HG02763 (cell line): ENCODE measurements around the gene GPLD1.
"Not testable (repeated sequence)": the region's sequence is repeated elsewhere in the genome, so short reads cannot be mapped to it uniquely, and the experiment has no call there.

Experiments used
- ATAC-seq: cut with Tn5 transposase; IDR thresholded peaks from one replicate; pipeline ENCODE4 v1.9.1; 2021; ENCODE audit warnings: mild to moderate bottlenecking, moderate library complexity; ENCODE audit not compliant: unreplicated experiment

Gene GPLD1

DNA sequence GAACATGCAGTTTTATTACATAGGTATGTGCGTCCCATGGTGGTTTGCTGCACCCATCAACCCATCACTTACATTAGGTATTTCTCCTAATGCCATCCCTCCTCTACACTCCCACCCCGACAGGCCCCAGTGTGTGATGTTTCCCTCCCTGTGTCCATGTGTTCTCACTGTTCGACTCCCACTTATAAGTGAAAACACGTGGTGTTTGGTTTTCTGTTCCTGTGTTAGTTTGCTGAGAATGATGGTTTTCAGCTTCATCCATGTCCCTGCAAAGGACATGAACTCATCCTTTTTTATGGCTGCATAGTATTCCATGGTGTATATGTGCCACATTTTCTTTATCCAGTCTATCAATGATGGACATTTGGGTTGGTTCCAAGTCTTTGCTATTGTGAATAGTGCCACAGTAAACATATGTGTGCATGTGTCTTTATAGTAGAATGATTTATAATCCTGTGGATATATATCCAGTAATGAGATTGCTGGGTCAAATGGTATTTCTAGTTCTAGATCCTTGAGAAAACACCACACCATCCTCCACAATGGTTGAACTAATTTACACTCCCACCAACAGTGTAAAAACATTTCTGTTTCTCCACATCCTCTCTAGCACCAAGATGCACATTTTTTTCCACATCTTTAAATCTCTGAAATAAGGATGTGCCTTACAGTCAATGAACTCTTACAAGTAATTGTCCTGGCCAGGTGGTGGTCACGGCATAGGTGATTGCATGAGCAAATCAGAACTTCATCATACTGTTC, 104.8 kb downstream of the GPLD1 start:
- not testable (repeated sequence) for ATAC-seq

DNA sequence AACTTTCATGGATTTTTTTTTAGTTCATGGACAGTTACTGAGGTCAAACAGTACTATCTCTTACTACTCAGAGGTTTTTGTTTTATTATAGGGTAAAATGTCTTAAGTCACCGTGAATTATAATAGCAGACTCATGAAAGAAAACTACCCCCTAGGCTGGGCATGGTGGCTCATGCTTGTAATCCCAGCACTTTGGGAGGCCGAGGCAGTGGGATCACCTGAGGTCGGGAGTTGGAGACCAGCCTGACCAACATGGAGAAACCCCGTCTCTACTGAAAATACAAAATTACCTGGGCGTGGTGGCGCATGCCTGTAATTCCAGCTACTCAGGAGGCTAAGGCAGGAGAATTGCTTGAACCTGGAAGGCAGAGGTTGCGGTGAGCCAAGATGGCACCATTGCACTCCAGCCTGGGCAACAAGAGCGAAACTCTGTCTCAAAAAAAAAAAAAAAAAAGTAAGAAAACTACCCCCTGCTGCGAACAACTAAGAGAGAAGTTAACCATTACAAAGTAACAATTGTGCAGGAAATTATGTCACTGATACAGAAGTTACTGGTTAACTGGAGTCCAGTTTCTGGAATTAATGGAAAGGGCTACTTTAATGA, 106.4 kb downstream of the GPLD1 start:
- ATAC-seq, result not testable (repeated sequence)

DNA sequence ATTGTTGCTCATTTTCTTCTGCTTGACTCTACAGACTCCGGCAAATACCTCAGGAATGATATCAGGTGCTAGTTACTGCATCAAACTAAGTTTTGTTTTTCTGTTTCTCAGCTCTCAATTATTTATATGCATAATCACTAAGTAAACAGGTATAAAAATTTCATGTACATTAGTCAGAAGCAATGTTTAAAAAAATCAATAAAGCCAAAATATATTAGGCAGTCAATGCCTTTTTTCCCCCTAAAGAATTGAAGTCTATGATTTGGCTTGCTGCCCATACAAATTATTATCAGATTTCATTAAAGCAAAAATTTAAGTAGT, 107.2 kb downstream of the GPLD1 start:
- no peak for ATAC-seq

DNA sequence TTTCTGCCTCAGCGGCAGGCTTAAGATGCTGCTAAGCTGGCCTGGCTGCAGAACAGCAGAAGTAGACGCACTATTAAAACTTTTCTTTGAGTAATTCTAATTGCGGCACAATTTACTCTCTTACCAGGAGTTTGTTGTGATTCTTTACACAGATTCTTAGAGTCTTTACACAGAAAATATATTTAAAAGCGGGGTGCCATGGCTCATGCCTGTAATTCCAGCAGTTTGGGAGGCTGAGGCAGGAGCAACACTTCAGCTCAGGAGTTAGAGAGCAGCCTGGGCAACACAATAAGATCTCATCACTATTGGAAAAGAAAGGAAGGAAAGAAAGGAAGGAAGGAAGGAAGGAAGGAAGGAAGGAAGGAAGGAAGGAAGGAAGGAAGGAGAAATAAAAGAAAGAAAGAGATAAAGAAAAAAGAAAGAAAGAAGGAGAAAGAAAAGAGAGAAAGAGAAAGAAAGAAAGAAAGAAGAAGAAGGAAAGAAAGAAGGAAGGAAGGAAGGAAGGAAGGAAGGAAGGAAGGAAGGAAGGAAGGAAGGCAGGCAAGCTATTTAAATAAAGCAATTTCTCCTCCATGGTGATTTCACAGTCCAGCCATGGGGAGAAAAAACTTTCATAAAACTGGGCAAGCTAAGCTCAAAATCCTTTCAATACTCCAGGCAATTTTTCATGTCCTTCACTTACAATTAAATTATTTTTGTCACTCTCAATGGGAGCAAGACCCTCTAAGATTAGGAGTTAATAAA, 107.7 kb downstream of the GPLD1 start:
- no peak for ATAC-seq

DNA sequence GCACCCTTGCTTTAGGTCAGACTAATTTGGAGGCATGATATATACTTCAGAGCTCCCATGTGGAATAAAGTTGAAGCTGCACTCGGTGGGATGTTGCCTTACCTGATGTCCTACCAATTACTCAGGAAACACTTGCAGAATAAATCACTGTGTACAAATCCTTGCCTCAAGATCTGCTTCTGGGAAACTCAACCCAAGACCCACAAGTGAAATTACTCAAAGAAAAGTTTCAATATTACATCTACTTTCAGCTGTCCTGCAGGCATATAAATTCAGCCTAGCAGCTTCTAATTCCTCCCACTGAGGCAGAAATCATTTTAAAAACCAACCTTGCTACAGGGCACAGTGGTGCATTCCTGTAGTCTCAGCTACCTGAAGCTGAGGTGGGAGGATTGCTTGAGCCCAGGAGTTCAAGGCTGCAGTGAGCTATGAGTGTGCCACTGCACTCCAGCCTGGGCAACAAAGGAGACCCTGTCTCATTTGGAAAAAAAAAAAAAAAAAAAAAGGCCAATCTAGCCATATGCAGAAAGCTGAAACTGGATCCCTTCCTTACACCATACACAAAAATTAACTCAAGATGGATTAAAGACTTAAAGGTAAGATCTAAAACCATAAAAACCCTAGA, 110.8 kb downstream of the GPLD1 start:
- ATAC-seq, result no peak
